Bronchial epithelial cell (primary cell): ENCODE results near the gene UNC45B. TPM values are rescaled to one million over a fixed set of nuclear protein-coding genes. Genes with fewer than 3 reads are reported as not detected.

Experiments
- DNase-seq: peaks from one replicate; pipeline ENCODE4 v3.0.0-alpha.2; 2010; ENCODE audit warnings: low read depth
- FAIRE-seq: peaks from 2 replicates; lab custom pipeline; 2011; peaks lifted over from hg19 to GRCh38; lab: Jason Lieb, UNC
- H3K27me3 ChIP-seq: 2 replicates; pipeline ENCODE4 v1.5.1; 2011; ENCODE audit warnings: low read length; ENCODE audit not compliant: control insufficient read depth, insufficient read depth
- H3K36me3 ChIP-seq: 2 replicates; pipeline ENCODE4 v1.5.1; 2011; ENCODE audit warnings: low read length; ENCODE audit not compliant: control insufficient read depth, insufficient read depth
- H3K4me3 ChIP-seq: 2 replicates; pipeline ENCODE4 v1.5.1; 2011; ENCODE audit warnings: mild to moderate bottlenecking, low read depth, low read length, control low read depth
- CTCF ChIP-seq: IDR thresholded peaks from 2 replicates; pipeline ENCODE4 v1.5.1; 2011; ENCODE audit warnings: mild to moderate bottlenecking, moderate library complexity, low read length, control low read depth, inconsistent platforms; ENCODE audit not compliant: insufficient read depth, severe bottlenecking
- total RNA-seq: library from RNA; depleted of rRNA; stranded (reverse); fragments of >200 nt; gene quantifications from 2 replicates; pipeline ENCODE4 v1.2.1, GENCODE V29; 2014

Gene UNC45B
- total RNA-seq, 1 donor from 2014 or later, result not detected

- H3K36me3 ChIP-seq, result no peaks in the 10 kb centered on the region
- peaks cover 2% of the 10 kb centered on the region for H3K27me3 ChIP-seq
- H3K4me3 ChIP-seq, result no peak overlapping the region
- DNase-seq, result no peak
- FAIRE-seq, result no peak
- TF ChIP-seq CTCF, result no peak
Measured at GRCh38 chr17:35210741-35211140, 63.1 kb downstream of the UNC45B start.

GRCh38 chr17:35212668-35213067 is 65.1 kb downstream of the UNC45B start:
- DNase-seq, result no peak
- H3K36me3 ChIP-seq, result no peaks in the 10 kb centered on the region
- H3K27me3 ChIP-seq, result peaks cover 2% of the 10 kb centered on the region
- no peak for TF ChIP-seq CTCF
- FAIRE-seq, result no peak
- no peak overlapping the region for H3K4me3 ChIP-seq

- H3K27me3 ChIP-seq, result peaks cover 2% of the 10 kb centered on the region
- H3K36me3 ChIP-seq, result no peaks in the 10 kb centered on the region
- DNase-seq (no peak), FAIRE-seq (no peak)
- TF ChIP-seq CTCF, result no peak
- no peak overlapping the region for H3K4me3 ChIP-seq
Measured at GRCh38 chr17:35213412-35213940, 65.9 kb downstream of the UNC45B start.

- Histone ChIP-seq H3K4me3 (no peak overlapping the region), H3K36me3 (no peaks in the 10 kb centered on the region), H3K27me3 (peaks cover 2% of the 10 kb centered on the region)
- no peak for TF ChIP-seq CTCF
- FAIRE-seq, result peak; percentile 62
- DNase-seq, result no peak
Measured at GRCh38 chr17:35214192-35214591, 66.6 kb downstream of the UNC45B start.

- Histone ChIP-seq H3K4me3 (no peak overlapping the region), H3K27me3 (peaks cover 2% of the 10 kb centered on the region), H3K36me3 (no peaks in the 10 kb centered on the region)
- no peak for FAIRE-seq
- TF ChIP-seq CTCF, result no peak
- no peak for DNase-seq
Measured at GRCh38 chr17:35214631-35215273, 67.1 kb downstream of the UNC45B start.

- no peak for TF ChIP-seq CTCF
- FAIRE-seq (no peak), DNase-seq (no peak)
- H3K27me3 ChIP-seq, result peaks cover 2% of the 10 kb centered on the region
- no peak overlapping the region for H3K4me3 ChIP-seq
- no peaks in the 10 kb centered on the region for H3K36me3 ChIP-seq
Measured at GRCh38 chr17:35217107-35217506, 69.5 kb downstream of the UNC45B start.
